Heart right ventricle (tissue), 16 donors: Measurements from ENCODE around the gene KCNA5. TPM values are rescaled to one million over a fixed set of nuclear protein-coding genes. Genes with fewer than 3 reads are reported as not detected.

ENCODE experiments used
- ATAC-seq, 8 donors: fragments of 200-7000 bp; cut with Tn5 transposase; one replicate each; pipeline ENCODE4 v1.9.1; 2020; ENCODE audit warnings: mild to moderate bottlenecking in 8 of 8, moderate library complexity in 8 of 8, moderate number of reproducible peaks in 1 of 8
- DNase-seq, 2 donors: peaks; one replicate each; pipeline ENCODE4 v3.0.0-alpha.2; 2020
- H3K27ac ChIP-seq, 10 donors: fragments of 200-600 bp; sonication (generic) in 2 of 10; one replicate each; pipeline versions ENCODE4 v1.5.0 to v1.8.0; 2020 to 2022; ENCODE audit warnings: mild to moderate bottlenecking in 3 of 10
- H3K27me3 ChIP-seq, 7 donors: fragments of 200-600 bp; one replicate each; pipeline ENCODE4 v1.8.0; 2021 to 2022; ENCODE audit warnings: mild to moderate bottlenecking in 2 of 7
- H3K36me3 ChIP-seq, 9 donors: fragments of 200-600 bp; sonication (generic) in 1 of 9; one replicate each; pipeline versions ENCODE4 v1.5.0 to v1.8.0; 2020 to 2022; ENCODE audit warnings: mild to moderate bottlenecking in 2 of 9
- H3K4me1 ChIP-seq, 9 donors: fragments of 200-600 bp; sonication (generic) in 1 of 9; one replicate each; pipeline versions ENCODE4 v1.5.0 to v1.8.0; 2020 to 2022; ENCODE audit warnings: mild to moderate bottlenecking in 4 of 9
- H3K4me3 ChIP-seq, 10 donors: fragments of 200-600 bp; sonication (generic) in 2 of 10; one replicate each; pipeline versions ENCODE4 v1.5.0 to v1.8.0; 2020 to 2022; ENCODE audit warnings: mild to moderate bottlenecking in 7 of 10, moderate library complexity in 2 of 10
- H3K9me3 ChIP-seq, 11 donors: fragments of 200-600 bp in 10 of 11; sonication (generic) in 2 of 11; one replicate each; pipeline versions ENCODE4 v1.5.0 to v1.8.0; 2013 to 2022; ENCODE audit warnings: mild to moderate bottlenecking in 2 of 11, control low read depth in 1 of 11, moderate library complexity in 1 of 11
- CTCF ChIP-seq, 9 donors: fragments of 200-600 bp; sonication (generic) in 2 of 9; IDR thresholded peaks; one replicate each; pipeline versions ENCODE4 v1.5.0 to v1.8.0; 2021 to 2022; ENCODE audit warnings: antibody characterized with exemption in 9 of 9, mild to moderate bottlenecking in 5 of 9, moderate library complexity in 1 of 9
- whole genome bisulfite sequencing, 2 donors: extraction: QIAGEN DNeasy Blood & Tissue Kit; methylation state at CpG; one replicate each; pipeline ENCODE4 v1.1.7; 2013; ENCODE audit warnings: inconsistent platforms in 1 of 2; 5-methylcytosine and 5-hydroxymethylcytosine counted together
- intact Hi-C, 10 donors: fragments of 100-400 bp; cut with DNase I; formaldehyde crosslinking; loops; one replicate each; pipeline versions ENCODE4 v1.11.1 to v1.14.2; 2022
- polyA plus RNA-seq, 2 donors: library from polyadenylated mRNA; stranded (reverse); fragments of 200-250 nt; gene quantifications; one replicate each; pipeline ENCODE4 v1.2.3, GENCODE V29; 2013
- total RNA-seq, 10 donors: library from RNA; stranded (reverse); fragmentation: NEBNext Ultra II Directional in 3 of 10; extraction: Animal tissue kit (Norgen Biotek cat#: 25700) in 3 of 10; gene quantifications; one replicate each; pipeline versions ENCODE4 v1.2.1 to v1.2.4, GENCODE V29; 2021 to 2023
- donor health status: Arrhythmogenic right ventricular cardiomyopathy.
- donor health status: ischemic (EF 13 %, LVEDD 7.1; RV severe dilation, severe dysfunction).
- donor health status: healthy with polysubstance abuse.
- donor health status: DM: no; HTN: yes; CAD: no.
- donor health status: DM: no; HTN: no; CAD: no.
- donor health status: ischemic (EF 25% LVEDD 6.9; RV normal size, moderate dysfunction).
- donor health status: ischemic (EF 25% LVEDD 5.7; RV mildly dilated, moderate dysfunction).
- donor health status: healthy.
- donor health status: DM: yes; HTN: yes; CAD: no.
- donor health status: Ischemic cardiomyopathy.
- donor health status: ischemic (EF 35%, LVEDD 5.7; RV mildly dilated, moderate dysfunction).
- donor health status: nonischemic (EF 11% LVEDD 7.7; RV severe dilation, severe dysfunction).
- donor health status: DM: yes; HTN: yes; CAD: no.
- donor health status: PGD.
- donor health status: ischemic (EF 29% LVEDD 5.4; RV normal size, mild dysfunction).
- donor health status: nonischemic (EF 23%, LVEDD 6.1; RV moderate dilation, normal function).

KCNA5 gene
- total and polyA plus RNA-seq, 12 donors, result 1.4 to 5.8 (median 2.8) TPM

- no peak for TF ChIP-seq CTCF (IDR thresholded peaks at IDR 0.05)
- no peaks in the 10 kb centered on the region for H3K27me3 ChIP-seq
- no peak overlapping the region for H3K27ac ChIP-seq
- no peaks in the 10 kb centered on the region for H3K36me3 ChIP-seq
- intact Hi-C loops, result no loop called here
- WGBS, 2 donors, result 70 to 75% methylated on average over 4 of the region's 4 CpGs
- no peaks in the 10 kb centered on the region for H3K9me3 ChIP-seq
- DNase-seq (no peak), ATAC-seq (no peak)
- H3K4me3 ChIP-seq, result no peak overlapping the region
- H3K4me1 ChIP-seq, result peaks cover 0 to 9% (median 0%) of the 10 kb centered on the region in 9 donors
Measured at GRCh38 chr12:5066251-5066650, 22.6 kb downstream of the KCNA5 start.

- peaks cover 0 to 4% (median 0%) of the 10 kb centered on the region in 9 donors for H3K4me1 ChIP-seq
- WGBS, 2 donors, result 68 to 76% methylated on average over 2 of the region's 2 CpGs
- intact Hi-C loops, result no loop called here
Measured at GRCh38 chr12:5068126-5068525, 24.4 kb downstream of the KCNA5 start.

GRCh38 chr12:5068619-5069018, 24.9 kb downstream of the KCNA5 start:
- 91 to 95% methylated on average over 1 of the region's 1 CpG for WGBS, 2 donors
- ATAC-seq, result no peak

More at GRCh38 chr12:5068126-5068525, 24.4 kb downstream of the KCNA5 start:
- ATAC-seq (no peak), DNase-seq (no peak)
- Histone ChIP-seq H3K4me3 (no peak overlapping the region), H3K27me3 (no peaks in the 10 kb centered on the region), H3K9me3 (no peaks in the 10 kb centered on the region), H3K36me3 (no peaks in the 10 kb centered on the region), H3K27ac (no peak overlapping the region)
- TF ChIP-seq CTCF (IDR thresholded peaks at IDR 0.05), result no peak

GRCh38 chr12:5070090-5070489, 26.4 kb downstream of the KCNA5 start:
- intact Hi-C loops, result no loop called here
- no peak for TF ChIP-seq CTCF (IDR thresholded peaks at IDR 0.05)
- Histone ChIP-seq H3K27ac (no peak overlapping the region), H3K4me1 (peaks cover 0 to 4% (median 0%) of the 10 kb centered on the region in 9 donors), H3K27me3 (no peaks in the 10 kb centered on the region), H3K36me3 (no peaks in the 10 kb centered on the region), H3K4me3 (no peak overlapping the region), H3K9me3 (no peaks in the 10 kb centered on the region)
- 69 to 70% methylated on average over 3 of the region's 3 CpGs for WGBS, 2 donors
- no peak for DNase-seq
- no peak for ATAC-seq

More at GRCh38 chr12:5068619-5069018, 24.9 kb downstream of the KCNA5 start:
- Histone ChIP-seq H3K4me3 (no peak overlapping the region), H3K27ac (no peak overlapping the region), H3K4me1 (peaks cover 0 to 4% (median 0%) of the 10 kb centered on the region in 9 donors), H3K9me3 (no peaks in the 10 kb centered on the region), H3K27me3 (no peaks in the 10 kb centered on the region), H3K36me3 (no peaks in the 10 kb centered on the region)
- intact Hi-C loops, result no loop called here
- no peak for TF ChIP-seq CTCF (IDR thresholded peaks at IDR 0.05)
- DNase-seq, result no peak
